Erythroblast (primary cell): ENCODE results near the gene MRPL53.
"Not testable (repeated sequence)": the region's sequence is repeated elsewhere in the genome, so short reads cannot be mapped to it uniquely, and the experiment has no call there.

Experiments used
- DNase-seq, 2 experiments: peaks; one replicate each; lab custom pipeline; 2025; lab: John Stamatoyannopoulos, UW
- GATA1 ChIP-seq: IDR thresholded peaks from 2 replicates; pipeline ENCODE4 v1.6.1; 2011; ENCODE audit warnings: low read depth, mild to moderate bottlenecking, control low read depth, low read length, moderate library complexity
- POLR2A ChIP-seq: IDR thresholded peaks from 2 replicates; pipeline ENCODE4 v1.6.1; 2011; ENCODE audit warnings: mild to moderate bottlenecking, low read length

MRPL53 gene

GRCh38 chr2:74458132-74458937, 14.1 kb downstream of the MRPL53 start, which contains the start of gene WBP1:
Gene WBP1 (plus strand): TSS chr2:74458438. CDS start chr2:74458603, 165 bp downstream.
- no peak for TF ChIP-seq GATA1
- TF ChIP-seq POLR2A = peak; percentile 88
- peak; percentile 99 to 100 for DNase-seq

GRCh38 chr2:74457549-74458131, 14.8 kb downstream of the MRPL53 start:
- DNase-seq = peak; percentile 81 to 83
- no peak for TF ChIP-seq GATA1

DNA sequence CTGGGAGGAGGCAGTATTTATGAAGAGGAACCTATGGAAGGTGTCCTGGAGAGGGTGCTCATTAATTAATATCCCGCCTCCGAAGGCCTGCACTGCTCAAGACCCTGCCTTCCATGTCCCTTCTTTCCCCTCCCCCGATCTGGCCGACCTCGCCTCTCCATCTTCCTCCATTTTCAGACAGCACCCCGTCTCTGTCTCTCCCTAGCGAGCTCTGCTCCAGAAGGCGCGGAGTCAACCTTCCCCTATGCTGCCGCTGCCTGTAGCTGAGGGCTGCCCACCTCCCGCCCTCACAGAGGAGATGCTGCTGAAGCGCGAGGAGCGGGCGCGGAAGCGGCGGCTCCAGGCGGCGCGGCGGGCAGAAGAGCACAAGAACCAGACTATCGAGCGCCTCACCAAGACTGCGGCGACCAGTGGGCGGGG, 15.3 kb downstream of the MRPL53 start:
- TF ChIP-seq GATA1 (no peak), POLR2A (no peak)
- no peak for DNase-seq

- DNase-seq = peak; percentile 99
- no peak for TF ChIP-seq GATA1
- TF ChIP-seq POLR2A = peak; percentile 70
Observed at GRCh38 chr2:74454654-74455511, 17.6 kb downstream of the MRPL53 start, which contains the start of gene INO80B. Gene INO80B (plus strand): TSS chr2:74455087. CDS start chr2:74455117, 30 bp downstream.

DNA sequence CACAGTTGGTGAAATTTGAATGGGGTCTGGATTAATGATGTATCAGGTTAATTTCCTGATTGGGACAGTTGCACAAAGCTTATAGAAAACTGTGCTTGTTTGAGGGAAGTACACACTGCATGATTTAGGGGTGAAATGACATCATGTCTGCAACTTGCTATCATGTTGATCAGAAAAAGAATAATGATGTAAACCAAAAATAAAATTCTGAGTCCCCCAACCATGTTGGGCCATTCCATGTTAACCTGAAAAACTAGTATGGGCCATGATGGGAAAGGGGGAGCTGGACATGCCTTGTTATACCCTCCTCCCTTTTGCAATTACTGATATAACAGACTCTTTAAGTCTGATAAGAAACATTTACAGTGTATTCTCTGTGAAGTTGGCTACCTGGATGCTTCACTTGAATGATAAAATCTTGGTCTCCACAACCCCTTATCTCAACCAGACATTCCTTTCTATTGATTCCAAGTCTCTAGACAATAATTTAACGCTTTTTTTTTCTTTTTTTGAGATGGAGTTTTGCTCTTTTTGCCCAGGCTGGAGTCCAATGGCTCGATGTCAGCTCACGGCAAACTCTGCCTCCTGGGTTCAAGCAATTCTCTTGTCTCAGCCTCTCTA, 21.8 kb downstream of the MRPL53 start:
- no peak for TF ChIP-seq GATA1
- TF ChIP-seq POLR2A = no peak
- DNase-seq = no peak

DNA sequence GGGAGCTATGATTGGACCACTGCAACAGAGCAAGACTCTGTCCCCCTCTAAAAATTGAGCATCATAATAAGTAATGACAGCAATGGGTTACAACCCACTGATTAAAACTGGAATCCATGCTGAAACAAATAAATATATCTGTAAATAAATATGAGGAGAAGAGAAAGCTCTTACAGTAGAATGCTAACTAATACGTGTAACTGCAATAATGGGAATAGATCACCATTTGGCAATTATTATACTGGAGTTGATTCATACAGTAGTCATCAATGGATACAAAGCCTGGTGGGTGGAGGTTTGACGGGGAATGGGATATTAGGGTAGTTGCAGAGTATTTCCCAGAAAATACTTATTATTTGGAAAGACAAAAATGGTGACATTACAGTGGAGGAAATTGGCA, 23.7 kb downstream of the MRPL53 start:
- TF ChIP-seq GATA1 = no peak
- TF ChIP-seq POLR2A = no peak
- no peak for DNase-seq

GRCh38 chr2:74447230-74447999, 25.1 kb downstream of the MRPL53 start:
- no peak for DNase-seq
- TF ChIP-seq GATA1 = no peak
- TF ChIP-seq POLR2A = no peak

- TF ChIP-seq GATA1 (no peak), POLR2A (no peak)
- DNase-seq = no peak
Observed at GRCh38 chr2:74444498-74445318, 27.8 kb downstream of the MRPL53 start.

DNA sequence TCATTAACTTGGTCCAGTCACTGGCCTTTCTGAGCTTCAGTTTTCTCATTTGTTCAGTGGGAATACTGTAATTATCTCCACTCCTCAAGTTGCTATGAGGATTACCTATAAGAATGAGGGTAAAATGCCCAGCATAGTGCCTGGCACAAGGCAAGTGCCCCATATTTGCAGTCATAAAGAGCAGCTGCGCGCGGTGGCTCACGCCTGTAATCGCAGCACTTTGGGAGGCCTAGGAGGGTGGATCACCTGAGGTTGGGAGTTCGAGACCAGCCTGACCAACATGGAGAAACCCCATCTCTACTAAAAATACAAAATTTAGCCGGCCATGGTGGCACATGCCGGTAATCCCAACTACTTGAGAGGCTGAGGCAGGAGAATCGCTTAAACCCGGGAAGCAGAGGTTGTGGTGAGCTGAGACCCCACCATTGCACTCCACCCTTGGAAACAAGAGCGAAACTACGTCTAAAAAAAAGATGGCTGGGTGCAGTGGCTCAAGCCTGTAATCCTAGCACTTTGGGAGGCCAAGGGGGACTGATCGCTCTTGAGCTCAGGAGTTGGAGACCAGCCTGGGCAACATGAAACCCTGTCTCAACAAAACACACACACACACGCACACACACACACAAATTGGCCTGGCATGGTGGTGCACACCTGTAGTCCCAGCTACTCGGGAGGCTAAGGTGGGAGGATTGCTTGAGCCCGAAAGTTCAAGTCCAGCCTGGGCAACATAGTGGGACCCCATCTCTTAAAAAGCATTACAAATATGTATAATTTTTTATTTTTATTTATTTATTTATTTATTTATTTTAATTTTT, 29.8 kb downstream of the MRPL53 start:
- not testable (repeated sequence) for DNase-seq

GRCh38 chr2:74441690-74442482, 30.6 kb downstream of the MRPL53 start, which contains the start of gene RTKN:
Gene RTKN (minus strand): TSS chr2:74441937. CDS start chr2:74441816, 121 bp downstream.
- no peak for DNase-seq
- TF ChIP-seq POLR2A (no peak), GATA1 (no peak)

DNA sequence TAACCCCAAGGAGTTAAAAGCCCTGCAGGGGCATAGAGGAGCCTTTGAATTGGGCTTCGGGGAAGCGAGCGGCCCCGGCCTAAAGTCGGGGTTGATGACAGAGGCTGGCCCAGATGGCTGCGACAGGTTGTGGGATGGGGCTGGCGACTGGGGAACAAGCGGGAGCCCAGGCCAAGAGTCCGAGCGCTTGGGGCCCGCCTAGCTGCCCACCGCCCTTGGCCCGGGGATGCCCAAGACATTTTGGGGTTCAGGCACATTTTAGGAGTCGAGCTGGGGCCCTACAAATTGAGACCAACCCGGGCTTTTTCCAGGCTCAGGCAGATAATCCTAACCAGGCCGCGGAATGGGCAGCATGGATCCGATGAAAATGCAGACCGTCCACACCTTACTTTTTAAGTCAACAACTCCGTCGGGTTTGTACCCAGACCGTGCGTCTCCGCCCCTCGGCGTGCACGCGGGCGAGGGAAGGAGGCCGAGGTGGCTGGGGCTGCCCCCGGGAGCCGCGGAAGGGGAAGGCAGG, 31.2 kb downstream of the MRPL53 start:
- TF ChIP-seq GATA1 = no peak
- TF ChIP-seq POLR2A = no peak
- no peak for DNase-seq
